ENCODE results near the gene TMEM164. TPM values are rescaled to one million over a fixed set of nuclear protein-coding genes. Genes with fewer than 3 reads are reported as not detected.

The TMEM164 gene
- total and polyA plus RNA-seq, 2 of the 4 experiments (the other 2 are of a cell fraction): 6.3 to 7.1 TPM

GRCh38 chrX:110219920-110220319 is 217.0 kb downstream of the TMEM164 start:
- Histone ChIP-seq H2BK5ac (ENCODE audit: low read depth, low read length, poor library complexity, severe bottlenecking) (peak overlapping the region; percentile 36), H2BK120ac (ENCODE audit: low read depth, low read length) (no peak overlapping the region), H2AK5ac (ENCODE audit: low read depth, low read length) (no peak overlapping the region), H3K9ac (ENCODE audit: low read depth, low read length) (no peak overlapping the region), H3K14ac (replicated peaks; ENCODE audit: low read depth, low read length) (no peak overlapping the region), H3K36me3 (ENCODE audit: control insufficient read depth, insufficient read depth, low read length) (no peaks in the 10 kb centered on the region), H2AK9ac (replicated peaks; ENCODE audit: low read depth, low read length, poor library complexity) (no peak overlapping the region), H4K8ac (ENCODE audit: low read depth in 2 of 2, low read length in 2 of 2) (no peak overlapping the region), H3K56ac (ENCODE audit: extremely low read depth, insufficient read depth, low read length) (no peak overlapping the region), H3K4me2 (ENCODE audit: low read depth, low read length) (no peak overlapping the region), H2BK20ac (ENCODE audit: low read depth, low read length) (no peak overlapping the region), H4K91ac (ENCODE audit: insufficient read depth, low read depth, low read length) (no peak overlapping the region), H3K9me3 (ENCODE audit: control insufficient read depth, insufficient read depth, low read length) (no peaks in the 10 kb centered on the region), H2BK15ac (ENCODE audit: low read depth, low read length) (no peak overlapping the region), H3K18ac (ENCODE audit: low read depth, low read length) (no peak overlapping the region), H3K4me3 (ENCODE audit: insufficient read depth, low read depth, low read length) (no peak overlapping the region), H4K20me1 (ENCODE audit: insufficient read depth, low read length) (no peaks in the 10 kb centered on the region), H3K79me1 (ENCODE audit: low read depth in 1 of 2, low read length in 2 of 2) (peaks cover 0 to 3% of the 10 kb centered on the region in 2 experiments; a peak in 3 of 4 replicates), H2AFZ (replicated peaks; ENCODE audit: low read length, poor library complexity) (no peak overlapping the region), H3K4ac (ENCODE audit: low read depth, low read length) (no peak overlapping the region), H3K23ac (ENCODE audit: low read depth, low read length) (no peak overlapping the region), H3K27me3 (ENCODE audit: control insufficient read depth, insufficient read depth, low read length) (no peaks in the 10 kb centered on the region), H4K5ac (ENCODE audit: low read depth, low read length) (no peak overlapping the region), H3K27ac (ENCODE audit: insufficient read depth, low read length) (no peak overlapping the region), H3K4me1 (ENCODE audit: control insufficient read depth, insufficient read depth, low read length) (no peaks in the 10 kb centered on the region), H3K9me1 (ENCODE audit: insufficient read depth, low read length) (no peaks in the 10 kb centered on the region)
- in situ Hi-C loops (cut with MboI; ENCODE audit: low sequenced_read_pairs): no loop called here
- BruUV-seq (replicated peaks): no TSS peak
- CTCF ChIA-PET: no interaction called here
- TF ChIP-seq NFE2L2 (IDR thresholded peaks at IDR 0.05; ENCODE audit: low read depth, low read length): peak; percentile 26; the same call in 1 of the 2 replicates
- no peak for TF ChIP-seq CEBPB (IDR thresholded peaks at IDR 0.05; ENCODE audit: low read depth, low read length)
- TF ChIP-seq RAD21 (IDR thresholded peaks at IDR 0.05; ENCODE audit: low read length): no peak
- TF ChIP-seq MAZ (IDR thresholded peaks at IDR 0.05; ENCODE audit: borderline replicate concordance, low read depth, low read length): no peak
- TF ChIP-seq RCOR1 (IDR thresholded peaks at IDR 0.05; ENCODE audit: insufficient replicate concordance, low read length): no peak
- peak; percentile 69 for DNase-seq
- dilution Hi-C loops (cut with HindIII; ENCODE audit: low sequenced_read_pairs, unreplicated experiment): no loop called here
- WGBS, 2 experiments (ENCODE audit: extremely low coverage in 2 of 2, insufficient read length in 1 of 2): no CpG with 5 or more reads among the region's 1 CpG
- POLR2A ChIA-PET (ENCODE audit: unreplicated experiment): interaction anchor here (0.7 kb wide), 1 partner anchor 46 kb away, joined by 5 read pairs; no protein-coding TSS in a partner anchor
- ATAC-seq (ENCODE audit: low read depth): peak; percentile 53; the same call in 1 of the 2 replicates
- intact Hi-C loops (cut with micrococcal nuclease): loop anchor here (5.0 kb wide), 1 partner anchor 97 kb away; the partner anchor contains the start of gene AMMECR1

Data from IMR-90 (cell line).